ENCODE measurements around the gene NDUFS2.

NDUFS2 gene

GRCh38 chr1:161225534-161226319 is 23.6 kb downstream of the NDUFS2 start, which contains the start of gene TOMM40L:
TOMM40L (plus strand) TSS chr1:161226060; CDS start chr1:161226490, 430 bp downstream.
- peaks cover 26% of the 10 kb centered on the region for H3K36me3 ChIP-seq (ENCODE audit: control insufficient read depth, insufficient read depth, low read length, severe bottlenecking)
- peak; percentile 98 for DNase-seq (ENCODE audit: low read depth)
- H3K9me3 ChIP-seq (ENCODE audit: control insufficient read depth, low read length), result no peaks in the 10 kb centered on the region
- H3K27me3 ChIP-seq (replicated peaks; ENCODE audit: control insufficient read depth, insufficient read depth, low read length), result no peaks in the 10 kb centered on the region
- H3K4me3 ChIP-seq (ENCODE audit: low read length), result peak within 1 kb of the TSS; percentile 93
- H3K4me1 ChIP-seq (ENCODE audit: control insufficient read depth, insufficient read depth, low read length), result peaks cover 21% of the 10 kb centered on the region
- peak within 1 kb of the TSS; percentile 90 for H3K9ac ChIP-seq (ENCODE audit: low read length)

GRCh38 chr1:161226320-161226711 is 24.1 kb downstream of the NDUFS2 start:
- Histone ChIP-seq H3K36me3 (ENCODE audit: control insufficient read depth, insufficient read depth, low read length, severe bottlenecking) (peaks cover 26% of the 10 kb centered on the region), H3K4me3 (ENCODE audit: low read length) (peak overlapping the region; percentile 93), H3K9me3 (ENCODE audit: control insufficient read depth, low read length) (no peaks in the 10 kb centered on the region), H3K4me1 (ENCODE audit: control insufficient read depth, insufficient read depth, low read length) (peaks cover 21% of the 10 kb centered on the region), H3K9ac (ENCODE audit: low read length) (peak overlapping the region; percentile 90), H3K27me3 (replicated peaks; ENCODE audit: control insufficient read depth, insufficient read depth, low read length) (no peaks in the 10 kb centered on the region)
- peak; percentile 12 for DNase-seq (ENCODE audit: low read depth)

GRCh38 chr1:161226759-161227158 is 24.6 kb downstream of the NDUFS2 start:
- H3K4me3 ChIP-seq (ENCODE audit: low read length), result peak overlapping the region; percentile 93
- DNase-seq (ENCODE audit: low read depth), result no peak
- H3K9me3 ChIP-seq (ENCODE audit: control insufficient read depth, low read length), result no peaks in the 10 kb centered on the region
- H3K27me3 ChIP-seq (replicated peaks; ENCODE audit: control insufficient read depth, insufficient read depth, low read length), result no peaks in the 10 kb centered on the region
- peaks cover 26% of the 10 kb centered on the region for H3K36me3 ChIP-seq (ENCODE audit: control insufficient read depth, insufficient read depth, low read length, severe bottlenecking)
- peak overlapping the region; percentile 90 for H3K9ac ChIP-seq (ENCODE audit: low read length)
- H3K4me1 ChIP-seq (ENCODE audit: control insufficient read depth, insufficient read depth, low read length), result peaks cover 21% of the 10 kb centered on the region

GRCh38 chr1:161227196-161227871 is 25.2 kb downstream of the NDUFS2 start:
- H3K4me3 ChIP-seq (ENCODE audit: low read length), result peak overlapping the region; percentile 93
- no peaks in the 10 kb centered on the region for H3K27me3 ChIP-seq (replicated peaks; ENCODE audit: control insufficient read depth, insufficient read depth, low read length)
- no peaks in the 10 kb centered on the region for H3K9me3 ChIP-seq (ENCODE audit: control insufficient read depth, low read length)
- H3K9ac ChIP-seq (ENCODE audit: low read length), result peak overlapping the region; percentile 90
- peaks cover 26% of the 10 kb centered on the region for H3K36me3 ChIP-seq (ENCODE audit: control insufficient read depth, insufficient read depth, low read length, severe bottlenecking)
- peaks cover 17% of the 10 kb centered on the region for H3K4me1 ChIP-seq (ENCODE audit: control insufficient read depth, insufficient read depth, low read length)
- peak; percentile 94 for DNase-seq (ENCODE audit: low read depth)

GRCh38 chr1:161228032-161228431 is 25.9 kb downstream of the NDUFS2 start:
- DNase-seq (ENCODE audit: low read depth), result no peak
- Histone ChIP-seq H3K27me3 (replicated peaks; ENCODE audit: control insufficient read depth, insufficient read depth, low read length) (no peaks in the 10 kb centered on the region), H3K4me1 (ENCODE audit: control insufficient read depth, insufficient read depth, low read length) (peaks cover 14% of the 10 kb centered on the region), H3K36me3 (ENCODE audit: control insufficient read depth, insufficient read depth, low read length, severe bottlenecking) (peaks cover 26% of the 10 kb centered on the region), H3K9ac (ENCODE audit: low read length) (no peak overlapping the region), H3K4me3 (ENCODE audit: low read length) (no peak overlapping the region), H3K9me3 (ENCODE audit: control insufficient read depth, low read length) (no peaks in the 10 kb centered on the region)

- no peak overlapping the region for H3K4me3 ChIP-seq (ENCODE audit: low read length)
- H3K9me3 ChIP-seq (ENCODE audit: control insufficient read depth, low read length), result no peaks in the 10 kb centered on the region
- no peak for DNase-seq (ENCODE audit: low read depth)
- no peaks in the 10 kb centered on the region for H3K27me3 ChIP-seq (replicated peaks; ENCODE audit: control insufficient read depth, insufficient read depth, low read length)
- peaks cover 26% of the 10 kb centered on the region for H3K36me3 ChIP-seq (ENCODE audit: control insufficient read depth, insufficient read depth, low read length, severe bottlenecking)
- peaks cover 14% of the 10 kb centered on the region for H3K4me1 ChIP-seq (ENCODE audit: control insufficient read depth, insufficient read depth, low read length)
- no peak overlapping the region for H3K9ac ChIP-seq (ENCODE audit: low read length)
These were observed 27.7 kb downstream of the NDUFS2 start for GRCh38 chr1:161229896-161230295.

GRCh38 chr1:161230762-161231161 is 28.6 kb downstream of the NDUFS2 start:
- peaks cover 9% of the 10 kb centered on the region for H3K4me1 ChIP-seq (ENCODE audit: control insufficient read depth, insufficient read depth, low read length)
- no peaks in the 10 kb centered on the region for H3K9me3 ChIP-seq (ENCODE audit: control insufficient read depth, low read length)
- H3K36me3 ChIP-seq (ENCODE audit: control insufficient read depth, insufficient read depth, low read length, severe bottlenecking), result peaks cover 26% of the 10 kb centered on the region
- no peak overlapping the region for H3K9ac ChIP-seq (ENCODE audit: low read length)
- no peaks in the 10 kb centered on the region for H3K27me3 ChIP-seq (replicated peaks; ENCODE audit: control insufficient read depth, insufficient read depth, low read length)
- DNase-seq (ENCODE audit: low read depth), result no peak
- no peak overlapping the region for H3K4me3 ChIP-seq (ENCODE audit: low read length)

GRCh38 chr1:161233102-161233501 is 30.9 kb downstream of the NDUFS2 start:
- no peaks in the 10 kb centered on the region for H3K9me3 ChIP-seq (ENCODE audit: control insufficient read depth, low read length)
- no peak overlapping the region for H3K9ac ChIP-seq (ENCODE audit: low read length)
- H3K4me3 ChIP-seq (ENCODE audit: low read length), result no peak overlapping the region
- no peaks in the 10 kb centered on the region for H3K4me1 ChIP-seq (ENCODE audit: control insufficient read depth, insufficient read depth, low read length)
- DNase-seq (ENCODE audit: low read depth), result no peak
- H3K27me3 ChIP-seq (replicated peaks; ENCODE audit: control insufficient read depth, insufficient read depth, low read length), result peaks cover 4% of the 10 kb centered on the region
- peaks cover 23% of the 10 kb centered on the region for H3K36me3 ChIP-seq (ENCODE audit: control insufficient read depth, insufficient read depth, low read length, severe bottlenecking)

- H3K36me3 ChIP-seq (ENCODE audit: control insufficient read depth, insufficient read depth, low read length, severe bottlenecking), result no peaks in the 10 kb centered on the region
- no peak overlapping the region for H3K9ac ChIP-seq (ENCODE audit: low read length)
- peaks cover 4% of the 10 kb centered on the region for H3K27me3 ChIP-seq (replicated peaks; ENCODE audit: control insufficient read depth, insufficient read depth, low read length)
- no peaks in the 10 kb centered on the region for H3K9me3 ChIP-seq (ENCODE audit: control insufficient read depth, low read length)
- H3K4me1 ChIP-seq (ENCODE audit: control insufficient read depth, insufficient read depth, low read length), result no peaks in the 10 kb centered on the region
- DNase-seq (ENCODE audit: low read depth), result no peak
- H3K4me3 ChIP-seq (ENCODE audit: low read length), result no peak overlapping the region
These were observed 34.0 kb downstream of the NDUFS2 start for GRCh38 chr1:161235957-161236775.

- H3K4me1 ChIP-seq (ENCODE audit: control insufficient read depth, insufficient read depth, low read length), result no peaks in the 10 kb centered on the region
- peaks cover 4% of the 10 kb centered on the region for H3K27me3 ChIP-seq (replicated peaks; ENCODE audit: control insufficient read depth, insufficient read depth, low read length)
- H3K9ac ChIP-seq (ENCODE audit: low read length), result no peak within 1 kb of the TSS
- no peak within 1 kb of the TSS for H3K4me3 ChIP-seq (ENCODE audit: low read length)
- no peaks in the 10 kb centered on the region for H3K9me3 ChIP-seq (ENCODE audit: control insufficient read depth, low read length)
- no peak for DNase-seq (ENCODE audit: low read depth)
- H3K36me3 ChIP-seq (ENCODE audit: control insufficient read depth, insufficient read depth, low read length, severe bottlenecking), result no peaks in the 10 kb centered on the region
These were observed 35.9 kb downstream of the NDUFS2 start, which contains the start of gene NR1I3 for GRCh38 chr1:161238039-161238473. NR1I3 (minus strand) TSS chr1:161238203; CDS start chr1:161236565, 1,638 bp downstream.

- H3K36me3 ChIP-seq (ENCODE audit: control insufficient read depth, insufficient read depth, low read length, severe bottlenecking), result no peaks in the 10 kb centered on the region
- H3K9me3 ChIP-seq (ENCODE audit: control insufficient read depth, low read length), result no peaks in the 10 kb centered on the region
- H3K4me3 ChIP-seq (ENCODE audit: low read length), result no peak overlapping the region
- no peak for DNase-seq (ENCODE audit: low read depth)
- H3K9ac ChIP-seq (ENCODE audit: low read length), result no peak overlapping the region
- H3K27me3 ChIP-seq (replicated peaks; ENCODE audit: control insufficient read depth, insufficient read depth, low read length), result no peaks in the 10 kb centered on the region
- H3K4me1 ChIP-seq (ENCODE audit: control insufficient read depth, insufficient read depth, low read length), result no peaks in the 10 kb centered on the region
These were observed 39.5 kb downstream of the NDUFS2 start for GRCh38 chr1:161241682-161242081.
